Measurements from ENCODE around the gene GNPTAB. TPM values are rescaled to one million over a fixed set of nuclear protein-coding genes. Genes with fewer than 3 reads are reported as not detected.

Gene GNPTAB
- total and polyA plus RNA-seq, 2 of the 8 experiments (the other 6 are each of a cell fraction or from before 2014, with no cell fraction given) = 21.5 to 51.3 TPM

- H3K79me2 ChIP-seq (ENCODE audit: control insufficient read depth in 1 of 2, insufficient read depth in 2 of 2, low read length in 2 of 2) = no peaks in the 10 kb centered on the region
- H3K9ac ChIP-seq (replicated peaks in 1 of 4; ENCODE audit: extremely low read depth in 1 of 4, low read depth in 3 of 4, low read length in 3 of 4) = no peak overlapping the region
- H3K36me3 ChIP-seq (ENCODE audit: control insufficient read depth in 2 of 4, insufficient read depth in 4 of 4, low read length in 3 of 4) = no peaks in the 10 kb centered on the region
- no peaks in the 10 kb centered on the region for H3K23me2 ChIP-seq (ENCODE audit: low read depth, low read length)
- WGBS, 2 experiments (ENCODE audit: extremely low coverage in 1 of 2, insufficient coverage in 1 of 2, insufficient read length in 1 of 2, insufficient replicate concordance in 2 of 2, low coverage in 1 of 2, low lambda C conversion rate in 2 of 2, missing lambda C conversion rate in 1 of 2) = 79% methylated on average over 3 of the region's 3 CpGs; no CpG with 5 or more reads in 1 of the 2 experiments
- FAIRE-seq (no peak), DNase-seq (ENCODE audit: low read depth in 1 of 2, low spot score in 2 of 2) (no peak)
- H3K9me3 ChIP-seq (ENCODE audit: insufficient read depth in 2 of 2, low read depth in 1 of 2, low read length in 1 of 2) = no peaks in the 10 kb centered on the region
- no peak overlapping the region for H4K5ac ChIP-seq (ENCODE audit: insufficient read length, low read depth, low read length)
- no peak overlapping the region for H3K27ac ChIP-seq (ENCODE audit: low read depth, low read length)
- CTCF ChIA-PET (ENCODE audit: partially characterized antibody) = no interaction called here
- no peak overlapping the region for H3K18ac ChIP-seq (ENCODE audit: extremely low read depth, low read length)
- no peak overlapping the region for H2BK120ac ChIP-seq (replicated peaks; ENCODE audit: low read depth, low read length)
- no peak overlapping the region for H2AFZ ChIP-seq (ENCODE audit: low read length)
- no peak overlapping the region for H2AK5ac ChIP-seq (ENCODE audit: low read depth, low read length)
- no peak overlapping the region for H3K4me3 ChIP-seq (ENCODE audit: extremely low read depth in 1 of 4, insufficient read depth in 2 of 4, low read depth in 3 of 4, low read length in 4 of 4)
- H2BK5ac ChIP-seq (ENCODE audit: low read depth, low read length) = no peak overlapping the region
- POLR2A ChIA-PET (ENCODE audit: partially characterized antibody) = no interaction called here
- no peak overlapping the region for H2BK15ac ChIP-seq (ENCODE audit: low read length)
- TF ChIP-seq HDAC2 (IDR thresholded peaks at IDR 0.05; ENCODE audit: borderline replicate concordance in 1 of 2, low read depth in 2 of 2, low read length in 2 of 2) = no peak
- no peak for TF ChIP-seq TEAD4 (IDR thresholded peaks at IDR 0.05; ENCODE audit: low read depth, low read length)
- TF ChIP-seq KDM4A (IDR thresholded peaks at IDR 0.05; ENCODE audit: low read depth, low read length, severe bottlenecking) = no peak
- TF ChIP-seq SRF (IDR thresholded peaks at IDR 0.05; ENCODE audit: low read depth, low read length) = no peak
- no peak for TF ChIP-seq SP2 (IDR thresholded peaks at IDR 0.05; ENCODE audit: low read length)
- no peak for TF ChIP-seq POLR2A (IDR thresholded peaks at IDR 0.05; ENCODE audit: control extremely low read depth in 1 of 2, low read depth in 2 of 2, low read length in 2 of 2)
- TF ChIP-seq RXRA (IDR thresholded peaks at IDR 0.05; ENCODE audit: insufficient read depth, low read depth, low read length) = no peak
- no peak for TF ChIP-seq E2F6 (IDR thresholded peaks at IDR 0.05)
- H3K27me3 ChIP-seq (replicated peaks in 1 of 4; ENCODE audit: control insufficient read depth in 3 of 4, extremely low read depth in 1 of 4, insufficient read depth in 3 of 4, low read length in 3 of 4) = no peaks in the 10 kb centered on the region
- H4K91ac ChIP-seq (replicated peaks; ENCODE audit: insufficient read length, low read length) = no peak overlapping the region
- no peak overlapping the region for H3K56ac ChIP-seq (replicated peaks; ENCODE audit: insufficient read length, low read depth, low read length)
- no peak overlapping the region for H3K4ac ChIP-seq (replicated peaks; ENCODE audit: insufficient read length, low read depth, low read length)
- H4K8ac ChIP-seq (ENCODE audit: extremely low read depth, insufficient read depth, low read length) = no peak overlapping the region
- H3K4me1 ChIP-seq (replicated peaks in 1 of 4; ENCODE audit: control insufficient read depth in 3 of 4, insufficient read depth in 4 of 4, low read length in 3 of 4) = no peaks in the 10 kb centered on the region; a peak in 1 of 7 replicates
- no peak overlapping the region for H3K23ac ChIP-seq (ENCODE audit: insufficient read length)
- no peaks in the 10 kb centered on the region for H3K79me1 ChIP-seq (ENCODE audit: low read depth, low read length)
- no peaks in the 10 kb centered on the region for H4K20me1 ChIP-seq (replicated peaks in 1 of 2; ENCODE audit: control insufficient read depth in 1 of 2, insufficient read depth in 2 of 2, low read length in 2 of 2)
- H3K4me2 ChIP-seq (ENCODE audit: insufficient read depth in 1 of 2, low read depth in 2 of 2, low read length in 2 of 2) = no peak overlapping the region
- H2BK12ac ChIP-seq (ENCODE audit: low read depth, low read length) = no peak overlapping the region
- H2BK20ac ChIP-seq (ENCODE audit: low read length) = no peak overlapping the region
- no peak overlapping the region for H3K14ac ChIP-seq (ENCODE audit: insufficient read length)
Observed at GRCh38 chr12:101858361-101858760, 27.6 kb upstream of the GNPTAB start.
